Esophagus muscularis mucosa (tissue), 4 donors: Measurements from ENCODE around the gene TBPL2.

Experiments used
- CTCF ChIP-seq, 3 experiments: fragments of 200-600 bp in 2 of 3; fragments of 450-650 bp in 1 of 3; sonication (generic) in 2 of 3; IDR thresholded peaks; one replicate each; pipeline ENCODE4 v1.5.1; 2017 to 2019; ENCODE audit warnings: antibody characterized with exemption in 3 of 3, mild to moderate bottlenecking in 2 of 3, moderate library complexity in 1 of 3
- EP300 ChIP-seq: sonication (generic); formaldehyde crosslinking; IDR thresholded peaks from one replicate; pipeline ENCODE4 v1.6.1; 2017; ENCODE audit warnings: antibody characterized with exemption
- POLR2A ChIP-seq: fragments of 450-650 bp; IDR thresholded peaks from one replicate; pipeline ENCODE4 v1.6.1; 2017; ENCODE audit warnings: antibody characterized with exemption, moderate library complexity, mild to moderate bottlenecking, low read depth
- POLR2AphosphoS5 ChIP-seq, 2 donors: sonication (generic); formaldehyde crosslinking; IDR thresholded peaks; one replicate each; pipeline ENCODE4 v1.6.1; 2017; ENCODE audit warnings: antibody characterized with exemption in 2 of 2

- TF ChIP-seq POLR2AphosphoS5 (IDR thresholded peaks at IDR 0.05) (no peak), CTCF (IDR thresholded peaks at IDR 0.05) (no peak), EP300 (no peak), POLR2A (no peak)
Measured at GRCh38 chr14:55441286-55441685, 870 bp upstream of the TBPL2 start.
